GM18505 (cell line): ENCODE measurements around the gene TRAPPC12.
"Not testable (repeated sequence)": the region's sequence is repeated elsewhere in the genome, so short reads cannot be mapped to it uniquely, and the experiment has no call there.

Experiments
- ATAC-seq: cut with Tn5 transposase; IDR thresholded peaks from one replicate; pipeline ENCODE4 v1.9.1; 2021; ENCODE audit not compliant: unreplicated experiment
- POLR2A ChIP-seq: IDR thresholded peaks from 4 replicates; pipeline ENCODE4 v1.6.1; 2011; ENCODE audit warnings: borderline replicate concordance; ENCODE audit not compliant: insufficient read depth, insufficient read length; ENCODE audit errors: extremely low read depth

TRAPPC12 gene

GRCh38 chr2:3442185-3442584 lies 62.7 kb downstream of the TRAPPC12 start:
- no peak for ATAC-seq
- TF ChIP-seq POLR2A = no peak

DNA sequence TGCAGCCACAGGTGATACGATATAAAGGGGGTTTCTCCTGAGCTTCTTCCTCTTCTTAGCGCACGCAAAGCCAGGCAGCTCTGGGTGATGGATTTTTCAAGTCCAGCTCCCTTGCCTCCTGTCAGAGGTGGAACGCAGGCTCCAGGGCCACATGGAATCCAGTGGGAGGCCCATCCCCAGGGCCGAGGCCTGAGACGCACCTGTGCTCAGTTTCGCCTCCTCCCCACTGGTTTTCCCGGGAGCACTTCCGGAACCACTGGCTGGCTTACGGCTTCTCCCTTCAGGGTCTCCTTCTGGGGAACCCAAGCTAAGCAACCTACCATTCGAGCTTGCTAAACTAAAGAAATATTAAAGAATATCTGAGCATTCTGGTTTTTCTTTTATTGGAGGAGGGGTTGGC lies 63.6 kb downstream of the TRAPPC12 start:
- no peak for TF ChIP-seq POLR2A
- ATAC-seq = no peak

DNA sequence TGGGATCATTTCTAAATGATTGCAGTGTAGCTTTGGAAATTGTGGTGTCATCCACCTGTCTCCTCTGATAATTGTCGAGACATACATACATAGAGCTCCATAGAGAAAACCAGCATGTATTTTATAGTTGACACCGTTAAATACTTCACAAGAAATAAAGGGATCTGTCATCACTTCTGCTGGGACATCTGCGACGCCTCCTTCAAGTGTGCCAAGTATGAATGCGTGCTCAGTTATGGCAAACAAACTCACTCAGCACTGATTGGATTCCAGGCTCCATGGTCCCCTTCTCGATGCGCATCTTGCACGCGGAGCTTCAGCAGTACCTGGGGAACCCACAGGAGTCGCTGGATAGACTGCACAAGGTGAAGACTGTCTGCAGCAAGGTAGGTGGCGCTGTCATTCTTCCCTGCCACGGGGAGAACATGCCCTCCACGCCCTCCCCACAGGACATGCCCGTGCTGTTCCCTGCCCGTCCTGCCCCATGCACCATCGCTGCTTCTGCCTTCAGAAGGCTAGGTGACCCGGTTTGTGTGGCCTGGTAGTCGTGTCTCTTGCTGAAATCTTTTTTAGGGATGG lies 64.1 kb downstream of the TRAPPC12 start:
- no peak for ATAC-seq

GRCh38 chr2:3445891-3446290 lies 66.4 kb downstream of the TRAPPC12 start:
- ATAC-seq = no peak

More for the DNA sequence above, 64.1 kb downstream of the TRAPPC12 start:
- no peak for TF ChIP-seq POLR2A

DNA sequence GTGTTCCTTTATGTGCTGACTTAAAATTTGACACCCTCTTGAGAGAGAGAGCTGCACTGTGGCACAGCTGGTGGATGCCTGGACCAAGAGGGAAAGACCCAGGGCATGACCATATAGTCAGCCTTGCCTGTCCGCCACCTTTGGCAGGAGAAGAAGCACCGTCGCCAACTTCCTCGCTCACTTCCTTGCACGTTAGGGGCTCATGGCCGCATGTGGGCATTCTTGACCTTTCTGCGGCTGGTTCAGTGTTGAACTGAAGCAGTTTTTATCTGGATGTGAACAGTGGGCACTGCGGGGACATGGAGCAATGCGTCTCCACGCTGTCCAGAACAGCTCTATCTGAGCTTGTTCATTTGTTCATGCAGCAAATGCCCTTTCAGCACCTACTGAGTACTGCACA lies 66.9 kb downstream of the TRAPPC12 start:
- no peak for TF ChIP-seq POLR2A
- ATAC-seq = no peak

More at GRCh38 chr2:3445891-3446290, 66.4 kb downstream of the TRAPPC12 start:
- no peak for TF ChIP-seq POLR2A

DNA sequence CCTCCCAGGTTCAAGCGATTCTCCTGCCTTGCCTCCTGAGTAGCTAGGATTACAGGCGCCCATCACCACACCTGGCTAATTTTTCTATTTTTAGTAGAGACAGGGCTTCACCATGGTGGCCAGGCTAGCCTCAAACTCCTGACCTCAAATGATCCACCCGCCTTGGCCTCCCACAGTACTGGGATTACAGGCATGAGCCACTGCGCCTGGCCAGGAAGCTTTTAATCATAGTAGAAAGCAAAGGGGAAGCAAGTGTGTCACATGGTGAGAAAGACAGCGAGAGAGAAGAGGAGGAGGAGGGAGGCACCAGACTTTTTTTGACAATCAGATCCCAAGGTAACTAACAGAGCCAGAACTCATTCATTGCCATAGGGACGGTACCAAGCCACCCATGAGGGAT lies 67.7 kb downstream of the TRAPPC12 start:
- not testable (repeated sequence) for ATAC-seq

- TF ChIP-seq POLR2A = no peak
These were observed 68.4 kb downstream of the TRAPPC12 start for GRCh38 chr2:3447789-3448317.

DNA sequence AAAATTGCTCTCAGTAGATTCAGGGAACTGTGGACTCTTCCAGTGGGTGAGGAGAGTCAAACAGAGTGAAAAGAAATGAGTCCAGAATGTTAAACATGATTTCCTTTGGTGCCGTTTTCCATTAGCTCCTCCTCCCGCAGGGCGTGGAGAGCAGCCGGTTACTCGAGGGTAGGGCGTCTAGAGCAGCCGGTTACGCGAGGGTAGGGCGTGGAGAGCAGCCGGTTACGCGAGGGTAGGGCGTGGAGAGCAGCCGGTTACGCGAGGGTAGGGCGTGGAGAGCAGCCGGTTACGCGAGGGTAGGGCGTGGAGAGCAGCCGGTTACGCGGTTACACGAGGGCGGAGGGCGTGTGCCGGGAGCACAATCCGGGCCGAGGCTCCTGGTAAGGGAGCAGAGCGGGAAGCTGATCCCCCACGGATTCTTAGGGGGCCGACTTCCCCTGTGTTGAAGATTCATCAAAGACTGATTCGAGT lies 69.0 kb downstream of the TRAPPC12 start:
- not testable (repeated sequence) for ATAC-seq

More at GRCh38 chr2:3447789-3448317, 68.4 kb downstream of the TRAPPC12 start:
- no peak for ATAC-seq

DNA sequence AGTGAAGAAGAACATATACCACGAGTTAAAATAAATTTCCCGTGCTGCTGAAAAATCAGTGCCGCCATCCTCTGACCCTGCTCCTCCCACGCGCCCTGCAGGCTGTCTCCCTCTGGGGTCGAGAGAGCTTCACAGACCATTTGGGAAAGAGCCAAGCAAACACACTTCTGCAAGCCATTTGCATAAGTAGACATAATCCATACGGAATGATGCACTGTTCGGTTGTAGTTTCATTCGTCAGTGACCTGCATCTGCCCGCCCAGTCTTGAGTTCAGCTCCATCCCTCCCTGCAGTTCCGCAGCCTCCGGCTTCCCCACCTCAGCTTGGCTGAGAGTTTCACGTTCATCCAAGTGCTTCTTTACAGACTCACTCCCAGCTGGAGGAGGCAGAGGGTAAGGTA lies 69.6 kb downstream of the TRAPPC12 start:
- no peak for ATAC-seq
- no peak for TF ChIP-seq POLR2A

GRCh38 chr2:3449936-3450335 lies 70.4 kb downstream of the TRAPPC12 start:
- no peak for TF ChIP-seq POLR2A
- ATAC-seq = no peak

- ATAC-seq = no peak
- no peak for TF ChIP-seq POLR2A
These were observed 71.0 kb downstream of the TRAPPC12 start for GRCh38 chr2:3450385-3451010.

GRCh38 chr2:3451169-3451568 lies 71.7 kb downstream of the TRAPPC12 start:
- ATAC-seq = no peak
- TF ChIP-seq POLR2A = no peak

DNA sequence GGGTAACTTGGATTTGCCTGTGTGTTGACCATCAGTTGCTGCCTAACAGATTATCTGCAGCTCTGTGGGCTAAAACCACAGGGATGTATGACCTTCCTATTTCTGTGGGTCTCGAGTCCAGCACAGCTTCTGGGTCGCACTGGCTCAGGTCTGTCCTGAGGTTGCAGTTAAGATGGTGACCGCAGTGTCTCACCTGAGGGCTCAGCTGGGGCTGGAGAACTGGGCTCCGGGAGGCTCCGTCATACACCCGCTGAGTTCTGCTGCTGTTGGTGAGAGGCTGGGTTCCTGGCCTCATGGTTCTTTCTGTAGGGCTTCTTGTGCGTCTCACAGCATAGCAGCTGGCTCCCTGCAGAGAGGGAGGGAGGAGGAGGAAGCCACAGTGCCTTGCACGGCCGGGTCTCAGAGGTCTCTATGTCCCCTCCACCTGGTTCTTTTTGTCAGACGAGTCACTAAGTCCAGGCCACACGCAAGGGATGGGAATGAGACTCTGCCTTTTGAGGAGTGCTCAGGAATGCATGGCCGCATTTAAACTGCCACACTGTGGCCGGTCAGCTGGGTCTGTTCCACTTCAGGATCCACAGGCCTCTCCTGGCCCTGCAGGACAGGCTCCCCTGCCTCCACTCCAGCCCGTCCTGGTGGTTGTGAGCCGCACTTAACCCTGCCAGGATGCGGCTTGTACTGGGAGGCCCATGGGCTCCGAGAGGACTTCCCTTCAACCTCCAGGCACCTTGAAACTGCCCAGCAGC lies 72.6 kb downstream of the TRAPPC12 start:
- no peak for ATAC-seq
- TF ChIP-seq POLR2A = no peak
